ENCODE results near the gene BCL6.

DNA sequence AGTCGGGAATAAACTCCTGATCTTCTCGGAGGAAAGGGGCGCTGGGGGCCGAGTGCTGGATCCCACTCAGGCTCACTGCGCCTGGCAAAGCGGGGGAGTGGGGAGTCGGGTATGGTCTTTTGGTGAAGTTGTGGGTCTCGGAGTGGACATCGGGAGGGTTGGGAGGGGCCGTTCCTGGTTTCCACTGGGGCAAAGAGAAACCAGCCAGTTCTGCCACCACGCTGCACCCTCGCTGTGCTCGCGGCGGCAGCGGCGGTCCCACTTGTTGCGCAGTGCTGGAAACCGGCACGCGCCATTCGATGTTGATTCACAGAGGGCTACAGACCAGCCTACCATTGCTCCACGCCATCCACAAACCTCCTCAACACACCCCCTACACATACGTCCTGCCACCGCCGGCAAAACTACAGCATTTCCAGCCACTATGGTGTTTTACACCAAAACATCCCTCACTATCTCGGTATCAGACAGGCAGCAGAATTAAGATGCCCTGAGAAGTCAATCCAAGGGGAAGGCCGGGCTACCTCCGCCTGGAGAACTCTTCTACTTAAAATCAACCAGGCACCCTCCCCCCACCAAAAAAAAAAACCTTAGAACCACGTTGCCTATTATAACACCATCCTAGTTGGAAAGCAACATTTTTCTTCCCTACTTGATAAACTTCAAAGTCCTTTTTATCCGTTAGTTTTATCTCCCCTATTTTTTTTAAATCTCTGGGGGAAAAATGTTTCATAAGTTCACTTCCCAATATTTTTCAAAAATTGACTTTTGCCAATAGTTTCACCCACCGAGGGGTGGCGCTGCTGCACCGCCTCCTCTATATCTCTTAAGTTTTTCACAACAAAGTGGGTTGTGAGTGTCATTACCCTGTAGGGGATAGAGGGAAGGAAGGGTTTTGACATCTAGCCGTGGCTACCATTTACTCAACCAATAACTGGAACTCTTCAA, 3.6 kb downstream of the BCL6 start:
- TF ChIP-seq RBBP5 (conservative IDR thresholded peaks at IDR 0.05) (no peak), ESRRA (IDR thresholded peaks at IDR 0.05; ENCODE audit: low read length) (no peak), POLR2A (IDR thresholded peaks at IDR 0.05; ENCODE audit: low read depth, low read length) (no peak), RAD21 (IDR thresholded peaks at IDR 0.05; ENCODE audit: insufficient read depth, low read depth, low read length) (peak; percentile 91), MXI1 (IDR thresholded peaks at IDR 0.05; ENCODE audit: low read depth, low read length) (no peak), SPI1 (IDR thresholded peaks at IDR 0.05; ENCODE audit: borderline replicate concordance, insufficient read depth, low read depth, low read length) (no peak), EZH2 (IDR thresholded peaks at IDR 0.05; ENCODE audit: borderline replicate concordance, control insufficient read depth, low read depth, low read length) (no peak), NFIC (IDR thresholded peaks at IDR 0.05; ENCODE audit: low read depth, low read length) (no peak)
- TF ChIP-seq, protein P1, sequence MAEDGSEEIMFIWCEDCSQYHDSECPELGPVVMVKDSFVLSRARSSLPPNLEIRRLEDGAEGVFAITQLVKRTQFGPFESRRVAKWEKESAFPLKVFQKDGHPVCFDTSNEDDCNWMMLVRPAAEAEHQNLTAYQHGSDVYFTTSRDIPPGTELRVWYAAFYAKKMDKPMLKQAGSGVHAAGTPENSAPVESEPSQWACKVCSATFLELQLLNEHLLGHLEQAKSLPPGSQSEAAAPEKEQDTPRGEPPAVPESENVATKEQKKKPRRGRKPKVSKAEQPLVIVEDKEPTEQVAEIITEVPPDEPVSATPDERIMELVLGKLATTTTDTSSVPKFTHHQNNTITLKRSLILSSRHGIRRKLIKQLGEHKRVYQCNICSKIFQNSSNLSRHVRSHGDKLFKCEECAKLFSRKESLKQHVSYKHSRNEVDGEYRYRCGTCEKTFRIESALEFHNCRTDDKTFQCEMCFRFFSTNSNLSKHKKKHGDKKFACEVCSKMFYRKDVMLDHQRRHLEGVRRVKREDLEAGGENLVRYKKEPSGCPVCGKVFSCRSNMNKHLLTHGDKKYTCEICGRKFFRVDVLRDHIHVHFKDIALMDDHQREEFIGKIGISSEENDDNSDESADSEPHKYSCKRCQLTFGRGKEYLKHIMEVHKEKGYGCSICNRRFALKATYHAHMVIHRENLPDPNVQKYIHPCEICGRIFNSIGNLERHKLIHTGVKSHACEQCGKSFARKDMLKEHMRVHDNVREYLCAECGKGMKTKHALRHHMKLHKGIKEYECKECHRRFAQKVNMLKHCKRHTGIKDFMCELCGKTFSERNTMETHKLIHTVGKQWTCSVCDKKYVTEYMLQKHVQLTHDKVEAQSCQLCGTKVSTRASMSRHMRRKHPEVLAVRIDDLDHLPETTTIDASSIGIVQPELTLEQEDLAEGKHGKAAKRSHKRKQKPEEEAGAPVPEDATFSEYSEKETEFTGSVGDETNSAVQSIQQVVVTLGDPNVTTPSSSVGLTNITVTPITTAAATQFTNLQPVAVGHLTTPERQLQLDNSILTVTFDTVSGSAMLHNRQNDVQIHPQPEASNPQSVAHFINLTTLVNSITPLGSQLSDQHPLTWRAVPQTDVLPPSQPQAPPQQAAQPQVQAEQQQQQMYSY (CRISPR knock-in tag; IDR thresholded peaks at IDR 0.05), result no peak
- TF ChIP-seq, protein P2, sequence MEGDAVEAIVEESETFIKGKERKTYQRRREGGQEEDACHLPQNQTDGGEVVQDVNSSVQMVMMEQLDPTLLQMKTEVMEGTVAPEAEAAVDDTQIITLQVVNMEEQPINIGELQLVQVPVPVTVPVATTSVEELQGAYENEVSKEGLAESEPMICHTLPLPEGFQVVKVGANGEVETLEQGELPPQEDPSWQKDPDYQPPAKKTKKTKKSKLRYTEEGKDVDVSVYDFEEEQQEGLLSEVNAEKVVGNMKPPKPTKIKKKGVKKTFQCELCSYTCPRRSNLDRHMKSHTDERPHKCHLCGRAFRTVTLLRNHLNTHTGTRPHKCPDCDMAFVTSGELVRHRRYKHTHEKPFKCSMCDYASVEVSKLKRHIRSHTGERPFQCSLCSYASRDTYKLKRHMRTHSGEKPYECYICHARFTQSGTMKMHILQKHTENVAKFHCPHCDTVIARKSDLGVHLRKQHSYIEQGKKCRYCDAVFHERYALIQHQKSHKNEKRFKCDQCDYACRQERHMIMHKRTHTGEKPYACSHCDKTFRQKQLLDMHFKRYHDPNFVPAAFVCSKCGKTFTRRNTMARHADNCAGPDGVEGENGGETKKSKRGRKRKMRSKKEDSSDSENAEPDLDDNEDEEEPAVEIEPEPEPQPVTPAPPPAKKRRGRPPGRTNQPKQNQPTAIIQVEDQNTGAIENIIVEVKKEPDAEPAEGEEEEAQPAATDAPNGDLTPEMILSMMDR (IDR thresholded peaks at IDR 0.05 in 2 of 3, conservative IDR thresholded peaks at IDR 0.05 in 1 of 3; ENCODE audit: control insufficient read depth in 2 of 3, extremely low read depth in 1 of 3, insufficient read depth in 1 of 3, low read depth in 3 of 3, low read length in 3 of 3), result peak; percentile 70 to 76 (median 70)
- TF ChIP-seq, protein P3, sequence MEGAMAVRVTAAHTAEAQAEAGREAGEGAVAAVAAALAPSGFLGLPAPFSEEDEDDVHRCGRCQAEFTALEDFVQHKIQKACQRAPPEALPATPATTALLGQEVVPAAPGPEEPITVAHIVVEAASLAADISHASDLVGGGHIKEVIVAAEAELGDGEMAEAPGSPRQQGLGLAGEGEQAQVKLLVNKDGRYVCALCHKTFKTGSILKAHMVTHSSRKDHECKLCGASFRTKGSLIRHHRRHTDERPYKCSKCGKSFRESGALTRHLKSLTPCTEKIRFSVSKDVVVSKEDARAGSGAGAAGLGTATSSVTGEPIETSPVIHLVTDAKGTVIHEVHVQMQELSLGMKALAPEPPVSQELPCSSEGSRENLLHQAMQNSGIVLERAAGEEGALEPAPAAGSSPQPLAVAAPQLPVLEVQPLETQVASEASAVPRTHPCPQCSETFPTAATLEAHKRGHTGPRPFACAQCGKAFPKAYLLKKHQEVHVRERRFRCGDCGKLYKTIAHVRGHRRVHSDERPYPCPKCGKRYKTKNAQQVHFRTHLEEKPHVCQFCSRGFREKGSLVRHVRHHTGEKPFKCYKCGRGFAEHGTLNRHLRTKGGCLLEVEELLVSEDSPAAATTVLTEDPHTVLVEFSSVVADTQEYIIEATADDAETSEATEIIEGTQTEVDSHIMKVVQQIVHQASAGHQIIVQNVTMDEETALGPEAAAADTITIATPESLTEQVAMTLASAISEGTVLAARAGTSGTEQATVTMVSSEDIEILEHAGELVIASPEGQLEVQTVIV (IDR thresholded peaks at IDR 0.05; ENCODE audit: borderline replicate concordance, partially characterized antibody), result no peak
